Measurements from ENCODE around the gene LRRC7. TPM values are rescaled to one million over a fixed set of nuclear protein-coding genes. Genes with fewer than 3 reads are reported as not detected.

LRRC7 gene
- total RNA-seq, 2 experiments from 2014 or later, result not detected

- Mint-ChIP-seq H3K36me3 (ENCODE audit: low read depth) (peaks cover 30% of the 10 kb centered on the region), H3K27me3 (no peaks in the 10 kb centered on the region), H3K9me3 (no peaks in the 10 kb centered on the region), H3K4me1 (peaks cover 13% of the 10 kb centered on the region), H3K27ac (no peak overlapping the region), H3K4me3 (no peak overlapping the region)
- DNase-seq, result no peak
- POLR2A ChIA-PET, result interaction anchor here (0.7 to 1.3 kb wide), 2 partner anchors 20 to 36 kb away, joined by 3 read pairs; partner anchors contain the start of gene LRRC40
- CTCF ChIA-PET, result no interaction called here
Measured at GRCh38 chr1:70169018-70169839, 601.5 kb downstream of the LRRC7 start.

GRCh38 chr1:70171512-70171911, 603.8 kb downstream of the LRRC7 start:
- ChIA-PET CTCF (no interaction called here), POLR2A (no interaction called here)
- Mint-ChIP-seq H3K4me1 (peaks cover 13% of the 10 kb centered on the region), H3K27me3 (no peaks in the 10 kb centered on the region), H3K27ac (no peak overlapping the region), H3K36me3 (ENCODE audit: low read depth) (peaks cover 28% of the 10 kb centered on the region), H3K4me3 (no peak overlapping the region), H3K9me3 (no peaks in the 10 kb centered on the region)
- no peak for DNase-seq

Measured in activated CD4-positive, alpha-beta memory T cell treated with anti-CD3 and anti-CD28 coated beads, Interleukin-2, amount 10 ng/mL, durations not matched to agents 7 days and 5 days (primary cell).